ENCODE data around the gene MAD1L1. TPM values are rescaled to one million over a fixed set of nuclear protein-coding genes. Genes with fewer than 3 reads are reported as not detected.

Gene MAD1L1
- total RNA-seq, 1 donor from 2014 or later: 32.7 TPM

DNA sequence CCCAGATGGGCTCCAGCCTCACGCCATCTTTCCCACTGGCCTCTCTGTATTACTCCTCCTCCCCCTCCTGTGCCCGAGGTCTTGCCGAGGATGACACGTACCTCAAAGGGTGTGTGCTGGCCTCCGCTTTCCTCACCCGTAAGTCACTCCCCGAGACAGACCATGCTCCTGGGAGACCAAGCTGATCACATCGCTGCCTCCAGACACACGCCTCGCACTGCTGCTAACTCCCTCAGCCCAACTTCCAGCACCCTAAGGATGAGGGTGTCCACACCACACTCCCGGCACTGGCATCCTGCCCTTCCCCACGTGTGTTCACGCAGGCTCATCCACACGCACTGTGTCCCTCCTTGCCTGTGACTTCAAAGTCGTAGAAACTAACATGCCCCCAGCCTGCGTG lies 24.0 kb downstream of the MAD1L1 start:
- TF ChIP-seq, protein P1, sequence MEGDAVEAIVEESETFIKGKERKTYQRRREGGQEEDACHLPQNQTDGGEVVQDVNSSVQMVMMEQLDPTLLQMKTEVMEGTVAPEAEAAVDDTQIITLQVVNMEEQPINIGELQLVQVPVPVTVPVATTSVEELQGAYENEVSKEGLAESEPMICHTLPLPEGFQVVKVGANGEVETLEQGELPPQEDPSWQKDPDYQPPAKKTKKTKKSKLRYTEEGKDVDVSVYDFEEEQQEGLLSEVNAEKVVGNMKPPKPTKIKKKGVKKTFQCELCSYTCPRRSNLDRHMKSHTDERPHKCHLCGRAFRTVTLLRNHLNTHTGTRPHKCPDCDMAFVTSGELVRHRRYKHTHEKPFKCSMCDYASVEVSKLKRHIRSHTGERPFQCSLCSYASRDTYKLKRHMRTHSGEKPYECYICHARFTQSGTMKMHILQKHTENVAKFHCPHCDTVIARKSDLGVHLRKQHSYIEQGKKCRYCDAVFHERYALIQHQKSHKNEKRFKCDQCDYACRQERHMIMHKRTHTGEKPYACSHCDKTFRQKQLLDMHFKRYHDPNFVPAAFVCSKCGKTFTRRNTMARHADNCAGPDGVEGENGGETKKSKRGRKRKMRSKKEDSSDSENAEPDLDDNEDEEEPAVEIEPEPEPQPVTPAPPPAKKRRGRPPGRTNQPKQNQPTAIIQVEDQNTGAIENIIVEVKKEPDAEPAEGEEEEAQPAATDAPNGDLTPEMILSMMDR (IDR thresholded peaks at IDR 0.05): no peak
- H3K27ac Mint-ChIP-seq (ENCODE audit: unreplicated experiment): no peak overlapping the region
- H3K4me1 Mint-ChIP-seq (ENCODE audit: unreplicated experiment): peaks cover 19% of the 10 kb centered on the region
- no peaks in the 10 kb centered on the region for H3K27me3 Mint-ChIP-seq (ENCODE audit: unreplicated experiment)
- H3K4me3 Mint-ChIP-seq (ENCODE audit: unreplicated experiment): no peak overlapping the region
- H3K9me3 Mint-ChIP-seq (ENCODE audit: unreplicated experiment): no peaks in the 10 kb centered on the region
- no peak for DNase-seq (ENCODE audit: extremely low spot score, unreplicated experiment)
- H3K36me3 Mint-ChIP-seq (ENCODE audit: unreplicated experiment): peaks cover 38% of the 10 kb centered on the region

DNA sequence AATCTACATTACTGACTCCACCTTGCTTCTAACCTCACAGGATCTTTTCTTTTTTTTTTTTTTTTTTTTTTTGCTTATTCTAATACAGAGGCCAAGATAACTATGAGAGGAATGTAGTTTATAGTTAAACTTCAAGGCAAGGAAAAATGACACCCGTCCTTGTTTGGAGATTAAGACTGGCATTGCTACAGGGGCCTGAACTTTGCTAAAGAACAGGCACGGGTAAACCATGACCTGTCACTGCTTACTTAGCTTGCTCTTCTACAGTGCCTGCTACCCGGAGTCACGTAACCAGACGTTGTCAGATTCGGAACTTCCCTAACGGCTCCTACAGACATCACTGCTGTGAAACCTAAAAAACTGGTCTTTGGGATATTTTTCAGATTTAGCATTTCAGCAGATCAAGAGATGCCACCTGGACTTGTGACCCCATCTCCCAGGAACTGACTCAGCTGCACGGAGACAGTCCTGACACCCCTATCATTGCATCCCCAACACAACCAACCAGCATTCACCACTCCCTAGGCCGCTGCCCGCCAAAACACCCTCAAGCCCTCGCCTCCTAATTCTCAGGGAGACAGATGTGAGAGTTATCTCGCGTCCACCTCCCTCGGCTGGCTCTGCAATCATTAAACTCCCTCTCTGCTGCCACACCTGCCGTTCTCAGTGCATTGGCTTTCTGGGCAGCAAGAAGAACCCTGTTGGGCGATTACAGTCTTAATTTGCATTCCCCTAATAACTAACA lies 27.5 kb downstream of the MAD1L1 start:
- TF ChIP-seq, protein P1 (IDR thresholded peaks at IDR 0.05): no peak
- Mint-ChIP-seq H3K4me3 (ENCODE audit: unreplicated experiment) (no peak overlapping the region), H3K9me3 (ENCODE audit: unreplicated experiment) (no peaks in the 10 kb centered on the region), H3K36me3 (ENCODE audit: unreplicated experiment) (peaks cover 19% of the 10 kb centered on the region), H3K4me1 (ENCODE audit: unreplicated experiment) (peaks cover 24% of the 10 kb centered on the region), H3K27me3 (ENCODE audit: unreplicated experiment) (no peaks in the 10 kb centered on the region), H3K27ac (ENCODE audit: unreplicated experiment) (no peak overlapping the region)
- DNase-seq (ENCODE audit: extremely low spot score, unreplicated experiment): no peak

DNA sequence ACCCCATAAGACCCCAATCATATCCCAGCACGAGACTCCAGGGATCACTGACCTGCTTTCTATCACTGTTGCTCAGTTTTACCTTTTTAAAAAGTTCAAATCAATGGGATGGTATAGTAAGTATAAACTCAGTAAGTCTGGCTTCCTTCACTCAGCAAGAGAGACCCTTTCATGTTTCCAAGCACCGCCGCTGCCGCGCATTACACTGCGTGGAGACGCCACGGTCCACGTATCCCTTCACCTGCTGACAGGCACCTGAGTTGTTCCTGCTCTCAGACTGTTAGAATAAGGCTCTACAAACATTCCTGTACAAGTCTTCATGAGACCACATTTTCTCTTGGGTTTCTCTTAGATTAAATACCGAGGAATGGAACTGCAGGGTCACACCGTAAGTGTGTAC lies 28.3 kb downstream of the MAD1L1 start:
- no peak for DNase-seq (ENCODE audit: extremely low spot score, unreplicated experiment)
- Mint-ChIP-seq H3K27me3 (ENCODE audit: unreplicated experiment) (no peaks in the 10 kb centered on the region), H3K4me1 (ENCODE audit: unreplicated experiment) (peaks cover 24% of the 10 kb centered on the region), H3K9me3 (ENCODE audit: unreplicated experiment) (no peaks in the 10 kb centered on the region), H3K4me3 (ENCODE audit: unreplicated experiment) (no peak overlapping the region), H3K27ac (ENCODE audit: unreplicated experiment) (no peak overlapping the region), H3K36me3 (ENCODE audit: unreplicated experiment) (peaks cover 20% of the 10 kb centered on the region)
- TF ChIP-seq, protein P1 (IDR thresholded peaks at IDR 0.05): no peak

DNA sequence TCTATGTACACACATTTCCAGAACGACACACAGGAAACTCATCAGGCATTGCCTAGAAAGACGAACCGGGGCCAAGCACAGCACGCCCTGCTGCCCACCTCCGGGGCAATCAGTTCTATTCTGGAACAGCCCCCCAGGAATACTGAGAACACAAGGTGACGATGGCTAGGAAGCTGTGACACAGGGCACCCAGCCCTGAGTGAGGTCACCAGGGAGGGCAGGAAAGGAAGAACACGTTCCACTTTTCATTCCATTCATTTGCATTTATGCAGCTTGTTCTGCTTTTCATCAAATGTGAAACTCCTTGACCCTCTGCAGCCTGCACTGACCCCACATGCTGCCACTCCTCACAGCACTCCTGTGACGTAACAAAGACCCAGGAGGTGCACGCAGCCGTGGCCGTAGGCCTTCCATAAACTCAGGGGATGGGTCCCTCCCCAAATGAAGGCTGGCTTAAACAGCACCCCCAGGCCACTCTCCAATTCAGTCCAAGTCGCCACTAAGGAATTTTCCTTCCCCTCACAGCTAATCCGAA lies 28.9 kb downstream of the MAD1L1 start:
- Mint-ChIP-seq H3K9me3 (ENCODE audit: unreplicated experiment) (no peaks in the 10 kb centered on the region), H3K4me1 (ENCODE audit: unreplicated experiment) (peaks cover 24% of the 10 kb centered on the region), H3K4me3 (ENCODE audit: unreplicated experiment) (no peak overlapping the region), H3K27ac (ENCODE audit: unreplicated experiment) (no peak overlapping the region), H3K36me3 (ENCODE audit: unreplicated experiment) (peaks cover 22% of the 10 kb centered on the region), H3K27me3 (ENCODE audit: unreplicated experiment) (no peaks in the 10 kb centered on the region)
- no peak for DNase-seq (ENCODE audit: extremely low spot score, unreplicated experiment)
- TF ChIP-seq, protein P1 (IDR thresholded peaks at IDR 0.05): no peak

- no peak for DNase-seq (ENCODE audit: extremely low spot score, unreplicated experiment)
- H3K9me3 Mint-ChIP-seq (ENCODE audit: unreplicated experiment): no peaks in the 10 kb centered on the region
- no peaks in the 10 kb centered on the region for H3K27me3 Mint-ChIP-seq (ENCODE audit: unreplicated experiment)
- H3K4me1 Mint-ChIP-seq (ENCODE audit: unreplicated experiment): peaks cover 24% of the 10 kb centered on the region
- peaks cover 18% of the 10 kb centered on the region for H3K36me3 Mint-ChIP-seq (ENCODE audit: unreplicated experiment)
- no peak overlapping the region for H3K27ac Mint-ChIP-seq (ENCODE audit: unreplicated experiment)
- TF ChIP-seq, protein P1 (IDR thresholded peaks at IDR 0.05): peak; percentile 25
- no peak overlapping the region for H3K4me3 Mint-ChIP-seq (ENCODE audit: unreplicated experiment)
Measured at GRCh38 chr7:2202901-2203765, 29.6 kb downstream of the MAD1L1 start.

Data from osteocyte (in vitro differentiated cells).